ENCODE measurements around the gene PRMT1. TPM values are rescaled to one million over a fixed set of nuclear protein-coding genes. Genes with fewer than 3 reads are reported as not detected.

Gene PRMT1
- polyA plus RNA-seq, 3 donors = 60.1 to 94.4 (median 74.3) TPM

DNA sequence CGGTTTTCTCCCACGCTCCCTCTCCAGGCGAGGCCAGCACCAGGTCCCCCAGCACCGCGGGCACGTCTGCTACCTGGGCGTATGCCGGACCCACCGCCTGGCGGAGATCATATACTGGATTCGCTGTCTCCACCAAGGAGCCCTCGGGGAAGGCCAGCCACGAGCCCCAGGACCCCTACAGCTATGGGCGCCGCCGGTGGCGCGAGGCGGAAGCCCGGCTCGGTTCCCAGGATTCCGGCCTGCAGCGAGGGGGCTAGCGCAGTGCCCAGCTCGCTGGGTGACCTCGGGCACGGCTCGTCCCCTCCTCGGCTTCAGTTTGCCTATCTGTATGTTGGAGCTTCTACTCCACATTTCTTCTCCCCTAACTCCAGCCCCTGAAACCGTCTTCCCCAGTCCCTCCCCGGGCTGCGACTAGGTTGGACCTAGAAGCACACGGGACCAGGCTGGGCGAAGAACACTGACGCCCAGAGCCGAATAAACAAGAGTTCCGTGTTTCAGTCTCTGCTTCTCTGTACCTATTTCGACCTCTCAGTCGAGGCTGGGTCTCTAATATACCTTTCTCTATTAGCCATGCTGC is 13.1 kb downstream of the PRMT1 start:
- intact Hi-C loops (cut with micrococcal nuclease) = no loop called here
- Histone ChIP-seq H3K27ac (ENCODE audit: low read depth in 1 of 2, low read length in 2 of 2) (no peak overlapping the region), H3K4me1 (ENCODE audit: control insufficient read depth in 1 of 2, insufficient read depth in 2 of 2, low read length in 2 of 2) (peaks cover 29 to 34% of the 10 kb centered on the region in 2 donors), H3K9me3 (replicated peaks in 1 of 2; ENCODE audit: control insufficient read depth in 1 of 2, insufficient read depth in 1 of 2, low read length in 2 of 2) (peaks cover 0 to 11% of the 10 kb centered on the region in 2 donors), H3K9ac (ENCODE audit: insufficient read depth, low read length, poor library complexity, severe bottlenecking) (no peak overlapping the region), H4K20me1 (ENCODE audit: insufficient read depth, low read length) (peaks cover 5% of the 10 kb centered on the region), H3K79me2 (ENCODE audit: insufficient read depth, low read length) (no peaks in the 10 kb centered on the region), H3K36me3 (replicated peaks in 1 of 2; ENCODE audit: control insufficient read depth in 1 of 2, insufficient read depth in 2 of 2, low read length in 2 of 2) (peaks cover 11 to 13% of the 10 kb centered on the region in 2 donors), H3K27me3 (ENCODE audit: control insufficient read depth in 2 of 2, insufficient read depth in 2 of 2, low read length in 2 of 2) (peaks cover 17 to 42% of the 10 kb centered on the region in 2 donors), H3K4me3 (replicated peaks in 1 of 3; ENCODE audit: low read depth in 2 of 3, low read length in 3 of 3) (peak overlapping the region in 1 of 3 experiments; percentile 63), H3K4me2 (replicated peaks; ENCODE audit: extremely low read depth, low read length, poor library complexity, severe bottlenecking) (peak overlapping the region; percentile 67), H2AFZ (ENCODE audit: insufficient read depth, low read depth, low read length, poor library complexity, severe bottlenecking) (peak overlapping the region; percentile 65)
- H3K4me3 Mint-ChIP-seq = peak overlapping the region; percentile 72 to 93
- peaks cover 52 to 53% (median 53%) of the 10 kb centered on the region in 3 donors for H3K27me3 Mint-ChIP-seq (ENCODE audit: low read depth in 3 of 3)
- WGBS (ENCODE audit: insufficient coverage) = 12% methylated on average over 39 of the region's 39 CpGs
- H3K9me3 Mint-ChIP-seq = peaks cover 0 to 19% (median 8%) of the 10 kb centered on the region in 7 donors
- H3K4me1 Mint-ChIP-seq = peaks cover 37% of the 10 kb centered on the region
- H3K27ac Mint-ChIP-seq = peak overlapping the region in 2 of 7 donors; percentile 22 to 51
- TF ChIP-seq, protein P1, sequence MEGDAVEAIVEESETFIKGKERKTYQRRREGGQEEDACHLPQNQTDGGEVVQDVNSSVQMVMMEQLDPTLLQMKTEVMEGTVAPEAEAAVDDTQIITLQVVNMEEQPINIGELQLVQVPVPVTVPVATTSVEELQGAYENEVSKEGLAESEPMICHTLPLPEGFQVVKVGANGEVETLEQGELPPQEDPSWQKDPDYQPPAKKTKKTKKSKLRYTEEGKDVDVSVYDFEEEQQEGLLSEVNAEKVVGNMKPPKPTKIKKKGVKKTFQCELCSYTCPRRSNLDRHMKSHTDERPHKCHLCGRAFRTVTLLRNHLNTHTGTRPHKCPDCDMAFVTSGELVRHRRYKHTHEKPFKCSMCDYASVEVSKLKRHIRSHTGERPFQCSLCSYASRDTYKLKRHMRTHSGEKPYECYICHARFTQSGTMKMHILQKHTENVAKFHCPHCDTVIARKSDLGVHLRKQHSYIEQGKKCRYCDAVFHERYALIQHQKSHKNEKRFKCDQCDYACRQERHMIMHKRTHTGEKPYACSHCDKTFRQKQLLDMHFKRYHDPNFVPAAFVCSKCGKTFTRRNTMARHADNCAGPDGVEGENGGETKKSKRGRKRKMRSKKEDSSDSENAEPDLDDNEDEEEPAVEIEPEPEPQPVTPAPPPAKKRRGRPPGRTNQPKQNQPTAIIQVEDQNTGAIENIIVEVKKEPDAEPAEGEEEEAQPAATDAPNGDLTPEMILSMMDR (IDR thresholded peaks at IDR 0.05) = peak; percentile 54
- DNase-seq = no peak
- H3K36me3 Mint-ChIP-seq = peaks cover 41% of the 10 kb centered on the region in 2 donors

DNA sequence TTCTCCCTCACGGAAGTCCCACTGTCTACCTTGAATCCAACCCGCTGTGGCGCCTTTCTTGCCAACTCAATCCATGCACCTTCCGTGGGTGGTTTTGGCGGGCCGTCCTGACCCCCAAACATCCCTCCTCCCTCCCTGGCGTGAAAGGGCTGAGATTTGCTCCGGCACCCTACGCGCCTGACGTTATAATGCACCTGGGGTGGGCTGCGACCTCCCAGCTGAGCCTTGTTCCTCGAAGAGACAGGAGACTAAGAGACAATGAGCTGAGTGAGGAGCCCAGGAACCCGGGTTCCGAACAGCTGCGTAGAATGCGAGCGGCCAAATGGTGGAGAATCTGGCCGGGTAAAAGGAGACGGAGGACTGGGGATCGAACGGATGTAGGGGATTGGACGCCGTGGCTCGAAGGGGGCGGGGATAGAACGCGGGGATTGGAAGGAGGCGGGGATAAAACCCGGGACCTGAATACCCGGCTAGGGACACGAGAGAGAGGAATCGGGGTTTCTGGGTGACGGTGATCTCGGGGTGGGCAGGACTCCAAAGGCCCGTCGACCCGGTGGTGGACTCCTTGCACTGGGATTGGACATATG is 13.7 kb downstream of the PRMT1 start, which contains the start of gene CPT1C:
Gene CPT1C, plus strand, starts transcription at position 461 of the 587 bp plus-strand sequence. CDS start 1,137 bp downstream, outside the sequence.
- Mint-ChIP-seq H3K36me3 (peaks cover 35% of the 10 kb centered on the region in 2 donors), H3K9me3 (peaks cover 0 to 19% (median 8%) of the 10 kb centered on the region in 7 donors), H3K27me3 (ENCODE audit: low read depth in 3 of 3) (peaks cover 52 to 53% (median 53%) of the 10 kb centered on the region in 3 donors), H3K27ac (peak within 1 kb of the TSS in 2 of 7 donors; percentile 41 to 51), H3K4me1 (peaks cover 37% of the 10 kb centered on the region), H3K4me3 (peak within 1 kb of the TSS; percentile 72 to 93)
- 4% methylated on average over 34 of the region's 38 CpGs for WGBS (ENCODE audit: insufficient coverage)
- H3K9me3 ChIP-seq (replicated peaks in 1 of 2; ENCODE audit: control insufficient read depth in 1 of 2, insufficient read depth in 1 of 2, low read length in 2 of 2) = peaks cover 0 to 11% of the 10 kb centered on the region in 2 donors
- H3K9ac ChIP-seq (ENCODE audit: insufficient read depth, low read length, poor library complexity, severe bottlenecking) = peak within 1 kb of the TSS; percentile 21
- intact Hi-C loops (cut with micrococcal nuclease) = no loop called here
- H4K20me1 ChIP-seq (ENCODE audit: insufficient read depth, low read length) = peaks cover 5% of the 10 kb centered on the region
- peak within 1 kb of the TSS in 2 of 3 experiments; percentile 3 to 63 for H3K4me3 ChIP-seq (replicated peaks in 1 of 3; ENCODE audit: low read depth in 2 of 3, low read length in 3 of 3)
- peaks cover 7% of the 10 kb centered on the region in 2 donors for H3K36me3 ChIP-seq (replicated peaks in 1 of 2; ENCODE audit: control insufficient read depth in 1 of 2, insufficient read depth in 2 of 2, low read length in 2 of 2)
- H3K4me2 ChIP-seq (replicated peaks; ENCODE audit: extremely low read depth, low read length, poor library complexity, severe bottlenecking) = peak within 1 kb of the TSS; percentile 67
- no peak for DNase-seq
- peak within 1 kb of the TSS; percentile 65 for H2AFZ ChIP-seq (ENCODE audit: insufficient read depth, low read depth, low read length, poor library complexity, severe bottlenecking)
- no peak within 1 kb of the TSS for H3K27ac ChIP-seq (ENCODE audit: low read depth in 1 of 2, low read length in 2 of 2)
- TF ChIP-seq, protein P1 (IDR thresholded peaks at IDR 0.05) = no peak
- H3K27me3 ChIP-seq (ENCODE audit: control insufficient read depth in 2 of 2, insufficient read depth in 2 of 2, low read length in 2 of 2) = peaks cover 17 to 42% of the 10 kb centered on the region in 2 donors
- no peaks in the 10 kb centered on the region for H3K79me2 ChIP-seq (ENCODE audit: insufficient read depth, low read length)
- H3K4me1 ChIP-seq (ENCODE audit: control insufficient read depth in 1 of 2, insufficient read depth in 2 of 2, low read length in 2 of 2) = peaks cover 29 to 34% of the 10 kb centered on the region in 2 donors
